Endothelial cell of umbilical vein (primary cell): ENCODE data around the gene PPM1E.

Source experiments
- CTCF ChIP-seq, 2 donors: IDR thresholded peaks; 1 replicate in 1 of 2; 2 replicates in 1 of 2; pipeline ENCODE4 v1.5.1; 2011; ENCODE audit warnings: low read length in 2 of 2, mild to moderate bottlenecking in 2 of 2, moderate library complexity in 2 of 2, control low read depth in 1 of 2, inconsistent platforms in 1 of 2, low read depth in 1 of 2; ENCODE audit not compliant: insufficient read depth in 1 of 2; ENCODE audit errors: extremely low read depth in 1 of 2
- EZH2 ChIP-seq: IDR thresholded peaks from 2 replicates; pipeline ENCODE4 v1.6.1; 2012; ENCODE audit warnings: borderline replicate concordance, low read depth, mild to moderate bottlenecking, moderate library complexity, low read length, inconsistent platforms; ENCODE audit not compliant: severe bottlenecking
- FOS ChIP-seq: IDR thresholded peaks from 2 replicates; pipeline ENCODE4 v1.6.1; 2011; ENCODE audit warnings: mild to moderate bottlenecking, low read length, moderate library complexity, borderline replicate concordance; ENCODE audit not compliant: insufficient read depth
- GATA2 ChIP-seq: IDR thresholded peaks from 2 replicates; pipeline ENCODE4 v1.7.0; 2011; ENCODE audit warnings: low read depth, mild to moderate bottlenecking, moderate library complexity, mixed read lengths, low read length; ENCODE audit not compliant: insufficient read length, insufficient read depth
- JUN ChIP-seq: IDR thresholded peaks from 2 replicates; pipeline ENCODE4 v1.6.1; 2011; ENCODE audit warnings: borderline replicate concordance, low read depth; ENCODE audit not compliant: insufficient read length, insufficient read depth
- MAX ChIP-seq: IDR thresholded peaks from 2 replicates; pipeline ENCODE4 v1.6.1; 2011; ENCODE audit not compliant: insufficient read depth, insufficient read length
- MYC ChIP-seq: IDR thresholded peaks from one replicate; pipeline ENCODE4 v1.6.1; 2011; ENCODE audit warnings: mild to moderate bottlenecking, low read depth, low read length
- POLR2A ChIP-seq: IDR thresholded peaks from 2 replicates; pipeline ENCODE4 v1.6.1; 2012; ENCODE audit warnings: low read depth, mild to moderate bottlenecking, control low read depth, low read length
- POLR2AphosphoS5 ChIP-seq: IDR thresholded peaks from 2 replicates; pipeline ENCODE4 v1.6.1; 2012; ENCODE audit warnings: low read depth, mild to moderate bottlenecking, control low read depth, low read length, moderate library complexity; ENCODE audit not compliant: insufficient read depth

- TF ChIP-seq CTCF (IDR thresholded peaks at IDR 0.05; ENCODE audit: extremely low read depth in 1 of 2, insufficient read depth in 1 of 2, low read depth in 1 of 2, low read length in 2 of 2) (no peak), POLR2AphosphoS5 (no peak), EZH2 (no peak), MAX (no peak), JUN (no peak), GATA2 (no peak), POLR2A (no peak), MYC (no peak), FOS (no peak)
Observed at GRCh38 chr17:58947824-58948223, 192.2 kb downstream of the PPM1E start.
